Osteocyte (in vitro differentiated cells): ENCODE results near the gene C3orf20. TPM values are rescaled to one million over a fixed set of nuclear protein-coding genes. Genes with fewer than 3 reads are reported as not detected.

Source experiments
- DNase-seq: peaks from one replicate; pipeline ENCODE4 v3.0.0; 2021; ENCODE audit warnings: mixed read lengths; ENCODE audit not compliant: unreplicated experiment; ENCODE audit errors: extremely low spot score
- H3K27ac Mint-ChIP-seq: one replicate; pipeline ENCODE4 v1.8.0; 2021; ENCODE audit warnings: mild to moderate bottlenecking, mixed read lengths; ENCODE audit not compliant: unreplicated experiment
- H3K27me3 Mint-ChIP-seq: one replicate; pipeline ENCODE4 v1.8.0; 2021; ENCODE audit warnings: mixed read lengths; ENCODE audit not compliant: unreplicated experiment
- H3K36me3 Mint-ChIP-seq: one replicate; pipeline ENCODE4 v1.8.0; 2021; ENCODE audit warnings: mixed read lengths; ENCODE audit not compliant: unreplicated experiment
- H3K4me1 Mint-ChIP-seq: one replicate; pipeline ENCODE4 v1.8.0; 2021; ENCODE audit warnings: mixed read lengths; ENCODE audit not compliant: unreplicated experiment
- H3K4me3 Mint-ChIP-seq: one replicate; pipeline ENCODE4 v1.8.0; 2021; ENCODE audit warnings: mild to moderate bottlenecking, moderate library complexity, mixed read lengths; ENCODE audit not compliant: unreplicated experiment
- H3K9me3 Mint-ChIP-seq: one replicate; pipeline ENCODE4 v1.8.0; 2021; ENCODE audit warnings: mixed read lengths; ENCODE audit not compliant: unreplicated experiment
- CTCF ChIP-seq: fragments of 200-600 bp; sonication (generic); IDR thresholded peaks from 2 replicates; pipeline ENCODE4 v1.5.0; 2021; ENCODE audit warnings: antibody characterized with exemption, mild to moderate bottlenecking, moderate library complexity
- total RNA-seq: library from RNA; stranded (reverse); gene quantifications from 2 replicates; pipeline ENCODE4 v1.2.1, GENCODE V29; 2021

The C3orf20 gene
- total RNA-seq, 1 donor from 2014 or later: not detected

DNA sequence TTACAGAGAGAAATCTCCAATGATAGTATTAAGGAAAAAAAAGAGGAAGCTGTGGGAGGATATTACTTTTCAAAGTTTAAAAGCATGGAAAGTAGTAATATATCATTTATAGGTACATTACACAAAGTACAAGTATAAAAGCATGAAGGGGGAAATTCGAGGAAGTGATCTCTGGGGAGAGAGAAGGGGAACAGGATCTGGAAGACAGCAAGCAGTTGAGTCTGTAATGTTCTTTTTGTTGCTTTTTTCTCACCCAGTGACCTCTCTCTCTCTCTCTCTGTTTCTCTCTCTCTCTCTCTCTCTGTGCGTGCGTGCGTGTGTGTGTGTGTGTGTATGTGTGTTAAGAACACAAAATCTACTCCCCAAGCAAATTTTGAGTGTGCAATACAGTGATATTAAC lies 10.2 kb downstream of the C3orf20 start:
- H3K9me3 Mint-ChIP-seq: peaks cover 2% of the 10 kb centered on the region
- H3K27ac Mint-ChIP-seq: no peak overlapping the region
- TF ChIP-seq CTCF: no peak
- DNase-seq: no peak
- H3K36me3 Mint-ChIP-seq: no peaks in the 10 kb centered on the region
- peaks cover 36% of the 10 kb centered on the region for H3K27me3 Mint-ChIP-seq
- H3K4me1 Mint-ChIP-seq: no peaks in the 10 kb centered on the region
- H3K4me3 Mint-ChIP-seq: no peak overlapping the region

DNA sequence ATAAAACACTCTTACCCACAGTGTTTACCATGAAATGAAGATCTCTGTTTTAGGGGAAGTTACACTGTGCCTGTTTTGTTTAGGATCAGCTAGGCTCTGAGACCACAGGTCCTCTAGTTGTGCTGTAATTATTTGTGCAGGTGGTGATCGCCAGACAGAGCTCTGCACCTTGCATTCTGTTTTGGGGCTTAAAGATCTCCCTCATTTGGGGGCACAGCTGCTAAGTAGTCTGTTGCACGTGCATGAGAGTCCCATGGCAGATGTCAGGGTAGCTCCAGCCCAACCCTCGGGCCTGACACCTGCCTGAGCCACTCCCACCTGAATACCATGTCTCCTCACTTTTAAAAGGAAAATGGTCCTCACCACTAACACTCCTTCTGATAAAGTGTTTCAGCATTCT lies 12.4 kb downstream of the C3orf20 start:
- H3K4me3 Mint-ChIP-seq: no peak overlapping the region
- no peaks in the 10 kb centered on the region for H3K4me1 Mint-ChIP-seq
- no peaks in the 10 kb centered on the region for H3K9me3 Mint-ChIP-seq
- DNase-seq: no peak
- H3K27ac Mint-ChIP-seq: no peak overlapping the region
- TF ChIP-seq CTCF: no peak
- H3K27me3 Mint-ChIP-seq: peaks cover 38% of the 10 kb centered on the region
- no peaks in the 10 kb centered on the region for H3K36me3 Mint-ChIP-seq

DNA sequence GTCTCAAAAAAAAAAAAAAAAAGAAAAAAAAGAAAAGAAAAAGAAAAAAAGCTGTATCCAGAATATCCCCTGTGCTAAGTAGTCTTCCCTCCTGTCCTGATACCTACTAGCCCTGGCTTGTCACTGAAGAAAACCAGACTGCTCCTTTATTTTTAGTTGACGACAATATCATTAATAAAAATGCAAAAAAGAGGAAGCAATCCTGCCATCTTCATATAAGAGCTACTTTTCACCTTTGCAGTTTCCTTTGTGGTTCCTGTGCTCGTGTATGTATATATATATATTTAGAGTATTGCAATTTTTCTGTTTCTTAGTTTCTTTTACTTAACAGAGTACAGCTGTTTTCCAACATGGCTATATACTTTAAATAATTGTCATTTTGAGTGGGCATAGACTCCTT lies 13.6 kb downstream of the C3orf20 start:
- TF ChIP-seq CTCF: no peak
- Mint-ChIP-seq H3K4me1 (no peaks in the 10 kb centered on the region), H3K4me3 (no peak overlapping the region), H3K27ac (no peak overlapping the region), H3K27me3 (peaks cover 42% of the 10 kb centered on the region), H3K9me3 (no peaks in the 10 kb centered on the region), H3K36me3 (no peaks in the 10 kb centered on the region)
- DNase-seq: no peak

- Mint-ChIP-seq H3K9me3 (no peaks in the 10 kb centered on the region), H3K4me3 (no peak overlapping the region), H3K36me3 (no peaks in the 10 kb centered on the region), H3K4me1 (no peaks in the 10 kb centered on the region), H3K27ac (no peak overlapping the region), H3K27me3 (peaks cover 46% of the 10 kb centered on the region)
- TF ChIP-seq CTCF: no peak
- no peak for DNase-seq
Measured at GRCh38 chr3:14689247-14689980, 14.5 kb downstream of the C3orf20 start.

- H3K4me1 Mint-ChIP-seq: no peaks in the 10 kb centered on the region
- no peak overlapping the region for H3K27ac Mint-ChIP-seq
- no peaks in the 10 kb centered on the region for H3K9me3 Mint-ChIP-seq
- DNase-seq: no peak
- H3K27me3 Mint-ChIP-seq: peaks cover 52% of the 10 kb centered on the region
- H3K4me3 Mint-ChIP-seq: no peak overlapping the region
- TF ChIP-seq CTCF: no peak
- no peaks in the 10 kb centered on the region for H3K36me3 Mint-ChIP-seq
Measured at GRCh38 chr3:14691239-14691638, 16.3 kb downstream of the C3orf20 start.
